ENCODE measurements around the gene TMEM161A.
"Not testable (repeated sequence)": the region's sequence is repeated elsewhere in the genome, so short reads cannot be mapped to it uniquely, and the experiment has no call there.

The TMEM161A gene

DNA sequence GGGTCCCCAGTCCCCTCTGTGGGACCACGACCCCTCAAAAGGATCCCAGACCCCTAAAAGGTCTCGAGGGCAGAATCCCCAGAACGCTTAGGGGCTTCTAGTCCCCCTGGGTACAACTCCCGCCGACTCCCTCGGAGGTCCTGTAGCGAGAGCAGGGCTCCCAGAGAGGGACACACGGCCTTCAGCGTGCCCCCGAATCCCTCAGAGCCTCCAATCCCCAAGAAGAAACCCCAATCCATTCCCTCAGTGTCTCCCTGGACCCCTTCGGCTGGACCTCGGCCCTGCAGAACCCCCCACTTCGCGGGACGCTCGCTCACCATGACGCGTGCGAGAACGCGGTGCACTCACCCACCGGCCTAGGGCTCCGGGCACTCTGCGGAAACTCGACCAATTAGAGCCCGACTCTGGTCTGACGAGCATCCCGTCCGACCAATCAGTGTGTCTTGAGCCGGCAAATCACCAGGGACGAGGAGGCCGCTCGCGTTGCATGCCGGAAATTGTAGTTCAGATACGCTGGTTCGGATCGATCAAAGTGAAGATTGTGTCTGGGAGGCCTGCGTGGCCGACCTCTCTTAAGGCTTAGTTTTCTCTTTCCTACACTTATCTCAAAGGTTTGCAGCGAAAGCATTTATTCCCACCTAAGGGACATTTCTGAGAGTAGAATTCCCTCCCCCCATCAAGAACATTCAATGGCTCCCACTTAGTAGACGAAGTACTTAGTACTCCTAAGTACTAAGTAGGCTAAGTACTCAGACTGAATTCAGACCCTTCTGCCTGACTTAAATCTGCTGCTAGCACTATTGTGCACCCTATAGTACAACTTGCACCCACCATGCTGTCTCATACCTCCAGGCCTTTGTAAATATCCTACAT lies at the start of gene TMEM161A:
Gene TMEM161A, minus strand, starts transcription at position 370 of the 873 bp plus-strand sequence. Its CDS starts 50 bp downstream, at position 320.
- DNase-seq, result peak; percentile 97

DNA sequence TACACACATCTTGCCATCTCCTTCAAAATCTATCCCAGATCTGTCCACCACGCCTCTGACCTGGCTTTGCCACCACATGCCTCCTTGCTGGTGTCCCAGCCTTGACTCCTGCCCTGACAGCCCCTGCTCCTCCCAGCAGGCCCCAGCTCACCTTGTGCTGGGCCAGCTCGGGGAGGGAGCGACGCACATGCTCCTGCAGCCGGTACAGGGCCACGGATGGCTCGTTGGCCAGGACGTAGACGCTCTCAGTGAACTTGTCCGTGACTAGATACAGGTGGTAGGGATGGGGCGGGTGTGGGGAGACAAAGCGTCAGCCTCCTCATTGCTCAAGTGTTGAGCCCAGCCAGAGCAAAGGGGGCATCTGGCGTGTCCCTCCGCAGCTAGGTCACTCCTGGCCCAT lies 48.5 kb upstream of the TMEM161A start:
- no peak for DNase-seq

DNA sequence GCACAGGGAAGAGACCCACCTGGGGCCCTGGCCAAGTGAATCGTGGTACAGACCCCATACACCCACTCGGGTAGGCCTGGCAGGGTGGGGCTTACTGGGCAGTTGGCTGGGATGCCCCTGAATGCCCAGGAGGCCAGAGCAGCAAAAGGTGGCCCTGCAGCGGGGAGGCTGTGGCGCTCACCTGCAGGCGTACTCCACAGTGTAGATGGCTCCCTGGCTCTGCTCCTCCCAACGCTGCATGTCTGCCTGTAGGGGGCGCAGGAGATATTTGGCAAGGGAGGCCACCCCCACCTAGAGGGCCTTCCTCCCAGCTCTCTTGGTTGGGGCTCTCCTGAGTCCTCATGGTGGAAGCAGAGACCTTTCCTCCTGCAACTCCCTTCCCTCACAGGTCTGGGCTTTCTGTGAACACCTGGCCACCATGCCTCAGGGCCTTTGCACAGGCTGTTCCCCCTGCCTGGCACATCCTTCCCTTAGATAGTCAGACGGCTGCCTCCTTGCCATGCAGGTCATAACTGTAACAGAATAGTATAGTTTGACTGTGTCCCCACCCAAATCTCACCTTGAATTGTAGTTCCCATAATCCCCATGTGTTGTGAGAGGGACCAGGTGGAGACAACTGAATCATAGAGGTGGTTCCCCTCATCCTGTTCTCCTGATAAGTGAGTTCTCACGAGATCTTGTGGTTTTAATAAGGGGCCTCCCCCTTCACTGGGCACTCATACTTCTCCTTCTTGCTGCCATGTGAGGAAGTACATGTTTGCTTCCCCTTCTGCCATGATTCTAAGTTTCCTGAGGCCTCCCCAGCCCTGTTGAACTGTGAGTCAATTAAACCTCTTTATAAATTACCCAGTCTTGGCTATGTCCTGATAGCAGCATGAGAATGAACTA lies 47.8 kb upstream of the TMEM161A start:
- no peak for DNase-seq

DNA sequence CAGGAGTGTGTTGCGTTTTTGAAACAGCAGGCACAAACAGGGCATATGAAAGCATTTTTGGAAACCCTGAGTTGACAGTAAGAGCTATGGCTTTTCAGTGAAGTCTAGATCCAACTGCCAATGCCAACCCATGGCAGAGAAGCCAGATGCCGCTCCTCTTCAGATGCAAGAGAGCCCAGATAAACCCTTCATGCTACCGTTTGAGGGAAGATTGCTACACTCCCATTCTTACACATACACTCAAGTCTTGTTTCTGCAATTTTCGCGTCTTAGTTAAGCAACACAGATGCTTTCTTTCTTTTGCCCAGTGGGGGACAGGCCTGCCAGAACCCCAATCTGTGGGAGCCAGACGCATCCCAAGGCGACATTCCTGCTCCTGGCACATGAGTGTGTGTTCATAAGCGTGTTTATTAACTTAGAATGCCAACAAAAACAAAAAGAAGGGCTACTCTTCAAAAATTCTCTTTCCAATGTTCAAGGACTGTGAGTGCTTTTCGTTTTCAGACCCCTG lies 43.3 kb upstream of the TMEM161A start:
- DNase-seq, result no peak

DNA sequence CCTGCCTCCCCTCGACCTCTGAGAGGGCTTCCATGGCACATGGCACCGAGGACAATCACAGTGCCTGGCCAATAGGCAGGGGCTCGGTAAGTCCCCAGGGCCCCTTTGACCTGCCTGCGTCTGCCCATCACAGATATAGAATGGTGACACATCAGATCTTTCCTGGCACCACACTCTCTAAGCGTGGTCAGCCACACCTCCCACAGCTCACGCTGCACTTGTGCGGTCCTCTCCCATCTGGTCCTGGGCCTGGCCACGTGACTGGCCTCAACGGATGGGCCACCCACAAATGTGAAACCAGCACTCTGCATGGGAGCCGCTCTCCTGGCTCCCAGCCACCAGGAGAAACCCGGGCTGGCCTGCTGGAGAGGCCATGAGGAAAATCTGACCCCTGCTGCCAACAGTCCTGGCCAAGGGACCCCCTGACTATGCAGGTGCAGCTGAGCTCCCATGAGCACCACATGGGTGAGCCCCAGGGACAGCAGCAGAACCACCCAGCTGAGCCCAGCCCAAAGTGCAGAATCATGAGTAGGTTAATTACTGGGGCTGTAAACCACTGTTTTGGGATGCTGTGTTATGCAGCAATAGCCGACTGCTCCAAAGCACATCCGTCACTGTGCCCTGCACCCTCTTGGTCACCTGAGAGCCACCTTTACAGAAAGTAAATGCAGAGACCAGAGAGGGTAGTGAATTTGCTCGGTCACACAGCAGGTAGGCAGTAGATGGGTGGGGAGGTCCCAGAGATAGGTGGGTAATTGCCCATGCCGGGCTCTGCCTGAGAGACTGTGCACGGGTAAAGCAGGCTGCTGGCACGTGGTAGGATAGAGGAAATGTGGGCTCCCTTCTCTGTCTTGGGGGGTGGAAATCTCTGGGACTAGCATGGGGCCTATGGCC lies 41.5 kb upstream of the TMEM161A start:
- DNase-seq, result no peak

DNA sequence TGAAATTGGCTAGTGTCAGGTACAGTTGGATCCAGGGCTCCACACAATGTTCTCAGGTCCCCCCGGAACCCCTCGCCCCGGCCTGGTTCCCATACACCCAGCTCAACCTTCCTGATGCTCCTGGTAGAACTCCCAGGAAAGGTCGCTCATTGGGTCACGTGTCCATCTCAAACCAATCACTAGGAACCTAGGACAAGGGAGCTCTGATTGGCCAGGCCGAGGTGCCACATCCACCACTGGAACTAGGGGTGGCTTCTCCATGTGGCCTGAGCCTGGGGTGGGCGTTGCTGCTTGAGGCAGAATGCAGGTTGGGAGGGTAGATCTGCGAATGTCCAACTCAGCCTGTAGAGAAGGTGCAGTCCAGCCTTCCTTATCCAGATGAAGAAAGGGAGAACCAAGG lies 38.7 kb upstream of the TMEM161A start:
- DNase-seq, result no peak

DNA sequence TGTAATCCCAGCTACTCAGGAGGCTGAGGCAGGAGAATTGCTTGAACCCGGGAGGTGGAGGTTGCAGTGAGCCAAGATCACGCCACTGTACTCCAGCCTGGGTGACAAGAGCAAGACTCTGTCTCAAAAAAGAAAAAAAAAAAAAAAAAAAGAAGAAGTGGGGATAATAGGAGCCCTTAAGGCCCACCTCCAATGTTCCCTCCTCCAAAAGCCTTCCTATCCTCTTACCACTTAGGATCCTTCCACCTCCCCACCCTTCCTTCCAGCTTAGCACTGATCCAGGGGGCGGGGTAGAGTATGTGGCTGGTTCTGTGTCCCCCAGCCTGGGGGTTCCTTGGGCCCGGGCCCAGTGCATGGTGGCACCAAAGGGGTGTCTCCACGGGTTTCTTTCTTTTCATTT lies 35.0 kb upstream of the TMEM161A start:
- DNase-seq, result not testable (repeated sequence)

DNA sequence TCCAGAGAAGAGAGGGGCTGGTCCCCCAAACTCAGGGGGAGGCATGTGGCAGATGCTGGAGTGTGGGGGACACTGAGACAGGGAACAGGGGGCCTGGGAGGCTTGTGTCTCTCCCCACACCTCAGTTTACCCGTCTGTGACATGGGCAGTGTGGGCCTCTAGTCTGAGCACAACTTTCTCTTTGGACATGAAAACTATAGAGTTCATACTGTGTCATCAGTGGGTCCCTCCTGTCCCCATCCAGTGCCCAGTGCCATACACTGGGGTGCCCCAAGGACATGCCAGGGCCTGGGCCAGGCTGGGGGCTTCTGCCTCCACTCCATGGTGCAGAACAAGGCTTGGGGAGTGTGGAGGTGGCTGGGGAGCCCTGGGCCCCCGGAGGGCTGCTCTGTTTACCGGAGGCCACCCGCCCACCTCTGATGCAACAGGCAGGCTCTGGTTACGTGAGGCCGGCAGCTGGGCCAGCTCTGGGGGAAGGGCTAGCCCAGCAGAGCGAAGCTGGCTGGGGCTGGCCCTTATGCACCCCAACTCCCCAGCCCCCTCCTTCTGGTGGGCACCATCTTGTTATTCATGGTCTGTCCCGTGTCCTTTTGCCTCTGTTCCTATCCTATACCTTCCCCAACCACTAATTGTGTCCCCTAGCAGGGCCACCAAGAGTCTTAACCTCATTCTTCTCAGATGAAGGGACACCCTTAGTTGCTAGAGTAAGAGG lies 33.7 kb upstream of the TMEM161A start:
- no peak for DNase-seq

DNA sequence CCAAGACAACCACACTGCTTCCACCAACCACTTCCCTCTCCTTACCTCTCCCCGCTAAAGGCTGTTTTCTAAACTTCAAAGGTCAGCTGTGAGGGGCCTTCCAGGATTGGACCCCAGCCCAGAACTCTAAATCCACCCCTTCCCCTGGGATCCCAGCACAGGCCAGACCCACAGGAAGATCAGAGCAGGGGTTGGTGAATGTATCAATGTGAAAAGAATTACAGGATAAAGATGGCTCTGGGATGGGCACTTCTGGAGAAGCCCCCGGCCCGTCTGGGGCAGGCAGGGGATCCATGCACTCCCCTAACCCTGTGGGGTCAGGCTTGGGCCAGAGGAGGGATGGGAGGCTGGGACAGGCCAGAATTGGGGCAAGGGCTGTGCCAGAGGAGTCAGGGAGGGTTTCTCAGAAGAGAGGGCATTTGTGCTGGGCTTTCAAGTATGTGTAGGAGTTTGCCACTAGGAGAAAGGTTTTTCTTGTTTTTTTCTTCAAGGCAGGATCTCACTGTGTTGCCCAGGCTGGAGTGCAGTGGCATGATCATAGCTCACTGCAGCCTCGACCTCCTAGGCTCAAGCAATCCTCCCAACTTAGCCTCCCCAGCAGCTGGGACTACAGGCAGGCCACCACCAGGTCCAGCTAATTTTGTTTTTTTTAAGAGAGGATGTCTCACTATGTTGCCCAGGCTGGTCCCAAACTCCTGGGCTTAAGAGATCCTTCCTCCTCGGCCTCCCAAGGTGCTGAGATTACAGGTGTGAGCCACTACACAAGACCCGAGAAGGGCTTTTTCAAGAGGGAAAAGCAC lies 32.8 kb upstream of the TMEM161A start:
- no peak for DNase-seq

DNA sequence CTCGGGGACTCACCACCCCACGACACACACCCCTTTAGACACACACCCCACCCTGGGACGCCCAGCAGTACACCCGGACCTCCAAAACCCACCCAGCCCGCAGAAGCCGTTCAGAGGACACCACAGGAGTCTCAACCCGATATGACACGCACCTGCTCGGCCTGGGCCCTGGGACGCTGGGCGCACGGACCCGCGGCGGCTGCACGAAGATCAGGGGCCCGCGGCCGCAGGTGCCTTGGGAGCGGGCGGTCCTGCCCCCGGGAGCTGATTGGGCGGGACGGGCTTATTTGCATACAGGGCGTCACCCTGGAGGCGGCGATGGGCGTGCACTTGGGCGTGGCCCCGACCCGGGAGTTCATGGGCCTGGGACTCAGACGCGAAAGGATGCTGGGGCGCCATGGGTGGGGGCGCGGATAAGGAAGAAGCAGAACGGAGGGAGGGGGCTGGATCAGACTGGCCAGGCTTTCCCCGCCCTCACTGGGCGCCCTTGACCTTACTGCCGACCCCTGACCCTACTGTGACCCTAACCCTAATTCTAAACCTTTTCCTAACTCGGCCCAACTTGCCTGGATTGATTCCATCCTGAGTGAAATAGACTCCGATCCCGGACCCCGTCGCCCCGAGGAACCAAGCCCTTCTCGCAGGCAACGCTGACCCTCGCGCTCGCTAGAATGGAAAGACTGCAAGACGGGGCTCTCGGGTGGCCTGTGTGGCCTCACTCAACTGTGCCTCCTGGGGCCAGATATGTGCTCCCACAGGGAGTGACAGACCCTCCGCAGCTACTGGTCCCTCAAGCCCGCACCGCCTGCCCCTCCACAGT lies 32.0 kb upstream of the TMEM161A start, which contains the start of gene MEF2B:
Gene MEF2B, minus strand, starts transcription at position 211 of the 820 bp plus-strand sequence. CDS start 19,528 bp downstream, outside the sequence.
- DNase-seq, result peak; percentile 74

DNA sequence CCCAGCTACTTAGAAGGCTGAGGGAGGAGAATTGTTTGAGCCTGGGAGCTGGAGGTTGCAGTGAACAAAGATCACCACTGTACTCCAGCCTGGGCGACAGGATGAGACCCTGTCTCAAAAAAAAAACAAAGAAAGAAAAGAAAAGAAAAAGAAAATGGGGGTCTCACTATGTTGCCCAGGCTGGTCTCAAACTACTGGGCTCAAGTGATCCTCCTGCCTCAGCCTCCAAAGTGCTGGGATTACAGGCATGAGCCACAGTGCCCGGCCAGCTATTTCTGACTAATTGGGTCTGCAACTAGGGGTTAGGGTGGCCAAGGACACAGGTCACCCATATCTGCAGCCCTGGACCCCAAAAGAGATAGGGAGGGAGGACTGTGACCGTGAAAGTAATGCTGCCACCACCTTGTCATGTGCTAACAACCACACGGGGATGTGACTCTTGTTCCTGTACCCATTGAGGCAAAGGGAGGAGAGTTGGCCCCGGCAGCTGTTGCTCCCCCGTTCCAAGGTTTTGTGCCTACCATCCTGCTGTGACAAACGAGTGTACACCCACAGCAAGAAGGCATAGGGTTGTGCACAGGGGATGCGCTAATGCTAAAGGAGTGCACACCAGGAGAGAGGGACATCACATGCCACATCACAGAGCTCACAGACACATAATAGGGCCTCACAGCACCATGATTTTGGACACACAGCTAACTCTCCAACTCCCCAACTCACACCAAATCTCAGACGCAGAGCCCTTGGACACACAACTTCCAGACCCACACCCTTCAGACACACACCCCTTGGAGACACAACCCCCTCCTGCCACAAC lies 31.2 kb upstream of the TMEM161A start:
- DNase-seq, result no peak

DNA sequence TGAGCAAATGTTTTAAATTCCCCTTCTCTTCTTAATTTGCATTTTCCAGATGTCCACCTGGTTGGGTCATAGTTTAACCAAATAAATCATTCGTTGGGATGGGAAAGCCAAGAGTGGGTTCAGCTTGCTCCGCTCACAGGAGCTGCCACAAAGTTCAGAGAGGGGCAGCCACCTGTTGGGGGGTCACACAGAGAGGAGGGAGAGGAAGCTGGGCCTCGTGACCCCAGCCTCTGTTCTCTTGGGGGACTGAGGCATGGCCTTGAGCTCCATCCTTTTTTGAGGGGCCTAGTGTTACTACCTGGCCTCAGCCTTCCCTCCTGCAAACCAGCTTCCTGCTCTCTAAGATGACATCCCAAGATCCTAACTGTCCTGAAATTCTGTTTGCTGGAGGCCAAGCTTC lies 29.3 kb upstream of the TMEM161A start:
- DNase-seq, result no peak

DNA sequence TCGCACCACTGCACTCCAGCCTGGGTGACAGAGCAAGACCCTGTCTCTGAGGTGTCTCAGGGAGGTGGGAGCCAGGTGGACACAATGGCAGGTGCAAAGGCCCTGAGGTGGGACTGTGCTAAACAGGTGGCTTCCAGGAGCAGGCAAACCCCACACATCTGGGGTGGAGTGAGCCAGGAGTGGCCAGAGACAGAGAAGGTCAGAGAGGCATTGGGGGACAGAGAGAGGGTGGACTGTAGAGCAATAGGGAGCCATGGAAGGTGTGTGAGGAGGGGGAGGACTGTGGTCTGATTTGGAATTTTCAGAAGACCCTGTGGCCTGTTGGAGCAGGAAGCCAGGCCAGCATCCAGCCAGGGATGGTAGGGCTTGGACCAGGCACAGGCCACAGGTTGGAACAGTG lies 27.1 kb upstream of the TMEM161A start:
- DNase-seq, result no peak

DNA sequence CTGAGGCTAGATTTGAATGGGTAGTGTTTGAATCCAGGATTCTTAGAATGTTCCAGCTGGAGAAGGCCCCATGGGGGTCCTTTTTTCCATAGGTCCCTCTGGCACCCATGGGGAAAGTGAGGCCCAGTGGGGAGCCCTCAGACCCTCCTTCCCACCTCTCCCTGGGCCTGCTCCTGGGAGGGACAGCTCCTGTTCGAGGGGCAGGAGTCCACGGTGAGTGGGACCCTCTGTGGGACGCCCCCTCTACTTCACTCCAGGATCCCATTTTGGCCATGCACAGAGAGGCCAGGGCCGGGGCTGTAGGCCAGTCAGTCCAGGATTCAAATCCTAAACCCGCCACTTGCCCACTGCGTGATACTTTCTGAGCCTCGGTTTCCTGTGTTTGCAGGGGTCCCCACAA lies 24.2 kb upstream of the TMEM161A start:
- no peak for DNase-seq

DNA sequence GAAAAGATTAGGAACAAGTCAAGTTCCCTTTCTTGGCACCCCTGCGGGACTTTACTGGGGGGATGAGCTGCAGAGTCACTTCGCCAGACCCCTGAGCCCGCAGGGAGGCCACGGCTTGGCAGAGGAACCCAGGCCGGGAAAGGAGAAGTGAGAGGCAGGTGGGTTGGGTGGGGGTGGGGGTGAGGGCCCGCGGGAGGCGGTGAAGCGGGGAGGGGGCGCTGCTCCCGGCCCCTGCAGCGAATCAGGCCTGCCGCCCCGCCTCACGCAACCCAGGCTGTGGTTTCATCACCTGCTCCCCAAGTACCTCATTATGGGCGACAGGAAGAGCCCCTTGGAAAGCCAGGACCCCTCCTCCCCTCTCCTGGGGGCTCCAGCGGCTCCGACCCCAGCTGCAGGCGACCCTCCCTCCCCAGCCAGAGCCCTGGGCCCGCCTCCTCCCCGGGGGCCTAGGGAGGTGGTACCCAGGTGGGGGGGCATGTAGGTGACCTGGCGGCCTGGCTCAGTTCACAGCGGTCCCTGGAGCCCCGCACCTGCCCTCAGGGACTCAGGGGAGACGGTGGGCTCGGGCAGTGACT lies 22.3 kb upstream of the TMEM161A start:
- no peak for DNase-seq

DNA sequence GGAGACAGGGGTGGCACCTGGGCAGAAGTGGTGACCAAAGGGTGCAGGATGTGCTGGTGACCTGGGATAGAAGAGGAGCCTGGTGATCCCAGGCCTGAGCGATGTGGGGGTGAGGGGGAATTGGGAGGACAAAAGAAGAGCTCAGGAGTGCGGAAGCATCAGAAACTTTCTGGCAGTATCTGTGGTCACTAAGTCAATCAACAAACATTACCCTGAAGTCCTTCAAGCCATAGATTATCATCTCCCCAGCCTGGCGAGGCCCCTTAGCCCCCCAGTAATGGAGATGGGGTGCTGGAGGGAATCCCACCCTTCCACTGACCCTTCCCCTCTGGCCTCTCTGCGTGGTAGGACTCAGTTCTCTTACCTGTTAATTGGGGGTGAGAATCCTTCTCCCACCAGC lies 21.3 kb upstream of the TMEM161A start:
- DNase-seq, result no peak

DNA sequence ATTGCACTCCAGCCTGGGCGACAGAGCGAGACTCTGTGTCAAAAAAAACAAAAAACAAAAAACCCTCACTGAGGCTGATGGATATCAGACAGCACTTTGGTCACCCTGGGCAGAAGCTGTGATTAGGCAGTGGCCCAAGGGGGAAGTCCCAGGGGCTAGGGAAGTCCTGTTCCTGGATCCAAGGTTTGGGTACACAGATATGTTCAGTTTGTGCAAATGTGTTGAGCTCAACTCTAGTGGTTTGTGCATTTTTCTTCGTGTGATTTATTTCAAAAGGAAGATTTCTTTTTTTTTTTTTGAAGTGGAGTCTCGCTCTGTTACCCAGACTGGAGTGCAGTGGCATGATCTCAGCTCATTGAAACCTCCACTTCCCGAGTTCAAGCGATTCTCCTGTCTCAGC lies 19.5 kb upstream of the TMEM161A start:
- no peak for DNase-seq

DNA sequence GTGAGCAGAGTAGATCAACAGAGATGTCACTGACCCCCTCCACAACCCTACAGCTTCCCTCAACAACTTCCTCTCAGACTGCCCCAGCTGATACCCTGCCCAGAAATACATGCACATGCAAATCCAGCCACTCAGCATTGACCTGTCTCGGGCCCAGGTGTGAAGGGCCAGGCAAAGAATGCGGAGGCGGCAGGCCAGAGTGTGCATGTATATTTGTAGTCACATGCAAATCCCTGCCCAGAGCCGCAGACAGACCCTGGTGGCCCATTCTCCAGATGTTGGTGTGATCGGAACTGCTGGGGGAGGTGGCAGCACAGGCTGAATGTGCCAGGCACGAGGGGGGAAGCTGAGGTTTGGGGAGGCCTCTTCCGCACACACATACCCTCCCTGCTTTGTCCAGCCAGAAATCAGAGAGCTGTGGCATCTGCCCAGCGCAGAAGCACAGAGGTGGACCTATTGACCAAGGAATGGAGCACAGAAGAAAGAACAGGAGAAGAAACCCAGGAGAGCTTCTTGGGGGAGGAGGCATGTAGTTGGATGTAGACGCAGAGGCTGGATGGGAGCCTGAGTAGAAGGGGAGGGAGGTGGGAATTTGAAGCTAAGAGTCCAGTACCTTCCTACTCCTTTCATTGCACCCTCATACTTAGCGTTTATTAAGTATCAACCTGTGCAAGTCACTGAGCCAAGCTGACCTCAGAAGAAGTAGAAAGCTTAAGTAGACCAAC lies 17.4 kb upstream of the TMEM161A start:
- no peak for DNase-seq

All from right forelimb (tissue), 1 donor.